Loucy (cell line): ENCODE measurements around the gene TTC21A.

Experiments used
- H2AFZ ChIP-seq: fragments of 200-600 bp; sonication (generic); 2 replicates; pipeline ENCODE4 v1.6.0; 2016; ENCODE audit warnings: antibody characterized with exemption, mild to moderate bottlenecking, low read length, moderate library complexity
- H3F3A ChIP-seq: fragments of 200-600 bp; 2 replicates; pipeline ENCODE4 v1.6.0; 2016; ENCODE audit warnings: antibody characterized with exemption, low read depth, mild to moderate bottlenecking
- H3K27me3 ChIP-seq: fragments of 200-600 bp; sonication (generic); 2 replicates; pipeline ENCODE4 v1.6.1; 2014; ENCODE audit warnings: low read length, mild to moderate bottlenecking; ENCODE audit not compliant: insufficient read depth, poor library complexity, severe bottlenecking
- H3K36me3 ChIP-seq: fragments of 200-600 bp; sonication (generic); 2 replicates; pipeline ENCODE4 v1.6.1; 2016; ENCODE audit warnings: low read length; ENCODE audit not compliant: insufficient read depth
- H3K4me1 ChIP-seq: fragments of 200-600 bp; sonication (generic); 2 replicates; pipeline ENCODE4 v1.5.1; 2014; ENCODE audit warnings: low read length, mild to moderate bottlenecking; ENCODE audit not compliant: insufficient read depth, poor library complexity, severe bottlenecking
- H3K4me2 ChIP-seq: fragments of 200-600 bp; sonication (generic); 2 replicates; pipeline ENCODE4 v1.6.0; 2014; ENCODE audit warnings: antibody characterized with exemption, low read length, low read depth, mild to moderate bottlenecking; ENCODE audit not compliant: poor library complexity, severe bottlenecking
- H3K4me3 ChIP-seq: fragments of 200-600 bp; sonication (generic); 2 replicates; pipeline ENCODE4 v1.5.1; 2014; ENCODE audit warnings: low read length, mild to moderate bottlenecking, mixed read lengths; ENCODE audit not compliant: poor library complexity, severe bottlenecking
- H3K79me2 ChIP-seq: fragments of 200-600 bp; sonication (generic); 2 replicates; pipeline ENCODE4 v1.6.1; 2014; ENCODE audit warnings: low read length; ENCODE audit not compliant: insufficient read depth
- H3K9ac ChIP-seq: fragments of 200-600 bp; sonication (generic); 2 replicates; pipeline ENCODE4 v1.6.0; 2014; ENCODE audit warnings: mild to moderate bottlenecking, low read depth, low read length, moderate library complexity; ENCODE audit not compliant: poor library complexity, severe bottlenecking
- H3K9me2 ChIP-seq: fragments of 200-600 bp; sonication (generic); replicated peaks from 2 replicates; pipeline ENCODE4 v1.6.1; 2016; ENCODE audit warnings: low read depth, low read length, mixed read lengths
- H3K9me3 ChIP-seq: fragments of 200-600 bp; sonication (generic); 2 replicates; pipeline ENCODE4 v1.6.1; 2014; ENCODE audit warnings: mild to moderate bottlenecking, antibody characterized with exemption, low read length, low read depth; ENCODE audit not compliant: insufficient read depth
- H4K20me1 ChIP-seq: fragments of 200-600 bp; sonication (generic); 2 replicates; pipeline ENCODE4 v1.6.0; 2014; ENCODE audit warnings: antibody characterized with exemption, low read length, mild to moderate bottlenecking; ENCODE audit not compliant: insufficient read depth, poor library complexity, severe bottlenecking
- EZH2phosphoT487 ChIP-seq: fragments of 200-600 bp; IDR thresholded peaks from 2 replicates; pipeline ENCODE4 v1.6.1; 2018; ENCODE audit warnings: antibody characterized with exemption, mild to moderate bottlenecking, moderate library complexity, borderline replicate concordance
- TF ChIP-seq, protein P1 (sequence below): fragments of 200-600 bp; sonication (generic); conservative IDR thresholded peaks from 2 replicates; pipeline ENCODE4 v1.5.1; 2014; ENCODE audit warnings: mild to moderate bottlenecking, antibody characterized with exemption, low read length

TTC21A gene

DNA sequence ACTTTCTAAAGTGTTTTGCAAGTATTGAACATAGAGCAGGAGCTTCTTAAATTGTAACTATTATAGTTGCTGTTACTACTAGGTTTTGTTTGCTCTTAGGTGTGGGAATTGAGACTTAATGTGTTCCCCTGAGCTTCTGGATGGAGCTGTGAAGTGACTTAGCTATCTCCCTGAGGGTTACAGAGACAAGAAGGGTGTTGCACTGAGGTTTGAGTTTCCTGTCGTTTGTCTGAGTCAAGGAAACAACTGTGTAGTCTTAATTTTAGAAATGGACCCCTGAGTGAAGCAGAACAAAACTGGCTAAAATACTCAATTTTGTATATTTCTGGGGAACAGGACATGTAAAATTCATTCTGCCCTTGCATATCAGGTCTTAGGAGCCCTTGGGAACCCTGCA lies 20.4 kb downstream of the TTC21A start:
- no peaks in the 10 kb centered on the region for H4K20me1 ChIP-seq
- peak overlapping the region; percentile 64 for H3K4me2 ChIP-seq
- no peaks in the 10 kb centered on the region for H3K36me3 ChIP-seq
- no peaks in the 10 kb centered on the region for H3F3A ChIP-seq
- TF ChIP-seq, protein P1, sequence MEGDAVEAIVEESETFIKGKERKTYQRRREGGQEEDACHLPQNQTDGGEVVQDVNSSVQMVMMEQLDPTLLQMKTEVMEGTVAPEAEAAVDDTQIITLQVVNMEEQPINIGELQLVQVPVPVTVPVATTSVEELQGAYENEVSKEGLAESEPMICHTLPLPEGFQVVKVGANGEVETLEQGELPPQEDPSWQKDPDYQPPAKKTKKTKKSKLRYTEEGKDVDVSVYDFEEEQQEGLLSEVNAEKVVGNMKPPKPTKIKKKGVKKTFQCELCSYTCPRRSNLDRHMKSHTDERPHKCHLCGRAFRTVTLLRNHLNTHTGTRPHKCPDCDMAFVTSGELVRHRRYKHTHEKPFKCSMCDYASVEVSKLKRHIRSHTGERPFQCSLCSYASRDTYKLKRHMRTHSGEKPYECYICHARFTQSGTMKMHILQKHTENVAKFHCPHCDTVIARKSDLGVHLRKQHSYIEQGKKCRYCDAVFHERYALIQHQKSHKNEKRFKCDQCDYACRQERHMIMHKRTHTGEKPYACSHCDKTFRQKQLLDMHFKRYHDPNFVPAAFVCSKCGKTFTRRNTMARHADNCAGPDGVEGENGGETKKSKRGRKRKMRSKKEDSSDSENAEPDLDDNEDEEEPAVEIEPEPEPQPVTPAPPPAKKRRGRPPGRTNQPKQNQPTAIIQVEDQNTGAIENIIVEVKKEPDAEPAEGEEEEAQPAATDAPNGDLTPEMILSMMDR, result no peak
- no peak for TF ChIP-seq EZH2phosphoT487
- peak overlapping the region; percentile 45 for H3K9ac ChIP-seq
- no peaks in the 10 kb centered on the region for H3K27me3 ChIP-seq
- no peaks in the 10 kb centered on the region for H3K9me2 ChIP-seq
- no peaks in the 10 kb centered on the region for H3K79me2 ChIP-seq
- H3K9me3 ChIP-seq, result no peaks in the 10 kb centered on the region
- H2AFZ ChIP-seq, result peak overlapping the region; percentile 25; the same call in 1 of the 2 replicates
- peaks cover 35% of the 10 kb centered on the region for H3K4me1 ChIP-seq
- peak overlapping the region; percentile 37 for H3K4me3 ChIP-seq

- H2AFZ ChIP-seq, result no peak overlapping the region
- H3K9me3 ChIP-seq, result no peaks in the 10 kb centered on the region
- no peaks in the 10 kb centered on the region for H3K27me3 ChIP-seq
- H3K4me1 ChIP-seq, result peaks cover 35% of the 10 kb centered on the region
- no peaks in the 10 kb centered on the region for H4K20me1 ChIP-seq
- no peaks in the 10 kb centered on the region for H3K79me2 ChIP-seq
- no peak overlapping the region for H3K9ac ChIP-seq
- no peaks in the 10 kb centered on the region for H3K36me3 ChIP-seq
- no peak overlapping the region for H3K4me3 ChIP-seq
- no peak for TF ChIP-seq EZH2phosphoT487
- TF ChIP-seq, protein P1, result no peak
- no peak overlapping the region for H3K4me2 ChIP-seq
- no peaks in the 10 kb centered on the region for H3F3A ChIP-seq
- no peaks in the 10 kb centered on the region for H3K9me2 ChIP-seq
These were observed 21.5 kb downstream of the TTC21A start for GRCh38 chr3:39128951-39129350.

- Histone ChIP-seq H3F3A (no peaks in the 10 kb centered on the region), H3K9me2 (no peaks in the 10 kb centered on the region), H3K4me1 (peaks cover 35% of the 10 kb centered on the region), H2AFZ (no peak overlapping the region), H3K9me3 (no peaks in the 10 kb centered on the region), H3K4me3 (no peak overlapping the region), H3K4me2 (no peak overlapping the region), H3K79me2 (no peaks in the 10 kb centered on the region), H3K9ac (no peak overlapping the region), H4K20me1 (no peaks in the 10 kb centered on the region), H3K27me3 (no peaks in the 10 kb centered on the region), H3K36me3 (no peaks in the 10 kb centered on the region)
- no peak for TF ChIP-seq EZH2phosphoT487
- TF ChIP-seq, protein P1, result no peak
These were observed 22.5 kb downstream of the TTC21A start for GRCh38 chr3:39130026-39130425.
